GM21528 (cell line): ENCODE data around the gene PTPN3.

Source experiments
- ATAC-seq: cut with Tn5 transposase; IDR thresholded peaks from one replicate; pipeline ENCODE4 v1.9.1; 2021; ENCODE audit warnings: mild to moderate bottlenecking, moderate library complexity; ENCODE audit not compliant: unreplicated experiment, low FRiP score

Gene PTPN3

DNA sequence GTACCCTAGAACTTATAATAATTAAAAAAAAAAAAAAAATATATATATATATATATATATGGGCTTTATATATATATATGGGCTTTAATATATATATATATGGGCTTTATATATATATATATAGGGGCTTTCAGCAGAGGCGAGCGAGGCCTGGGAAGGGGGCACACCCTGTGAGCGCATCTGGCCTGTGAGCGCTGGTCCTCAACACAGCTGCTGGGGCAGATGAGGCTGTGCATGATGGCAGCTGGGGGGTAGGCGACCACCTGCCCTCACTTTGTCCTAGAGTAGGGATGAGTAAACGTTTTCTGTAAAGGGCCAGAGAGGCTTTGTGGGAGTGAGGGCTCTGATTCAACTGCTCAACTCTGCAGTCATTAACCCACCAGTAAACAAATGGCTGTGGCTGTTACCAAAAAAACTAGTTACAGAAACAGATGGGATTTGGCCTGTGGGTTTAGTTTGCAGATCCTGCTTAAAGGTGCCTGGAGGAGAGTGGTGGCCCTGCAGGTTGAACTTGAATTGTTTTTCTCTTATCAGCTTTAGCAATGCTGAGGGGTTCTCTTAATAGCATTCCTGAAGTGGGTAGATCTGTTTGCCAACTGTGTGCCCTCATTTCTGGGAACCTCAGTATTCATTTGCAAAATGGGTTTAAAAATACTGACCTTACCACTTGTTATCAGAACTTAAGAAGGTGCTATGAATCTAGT, 89.2 kb downstream of the PTPN3 start:
- no peak for ATAC-seq

DNA sequence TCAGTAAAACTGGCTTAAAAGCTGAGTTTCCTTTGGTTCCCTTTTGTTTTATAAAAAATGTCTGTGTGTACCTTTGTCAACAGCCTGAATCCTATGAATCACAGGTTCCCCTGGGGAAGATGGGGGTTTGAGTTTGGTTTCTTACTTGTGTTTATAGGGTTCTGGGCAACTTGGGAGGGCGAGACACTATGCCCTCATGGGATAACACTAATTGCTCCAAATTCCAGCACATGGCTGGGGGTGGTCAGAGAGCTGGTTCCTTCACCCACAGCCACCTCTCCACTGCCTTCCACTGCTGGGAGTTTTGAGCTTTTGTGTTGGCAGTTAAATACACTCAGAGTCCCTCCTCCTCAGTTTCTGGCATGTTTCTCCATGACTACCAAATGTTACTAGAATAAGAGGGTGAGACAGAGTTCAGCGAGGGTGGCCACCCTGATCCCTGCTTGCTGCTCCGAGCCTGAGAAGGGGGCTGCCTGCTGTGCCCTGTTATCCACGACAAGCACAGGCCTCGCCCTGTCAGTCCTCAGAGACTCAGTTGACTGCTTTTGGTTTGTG, 94.3 kb downstream of the PTPN3 start:
- no peak for ATAC-seq

- no peak for ATAC-seq
Observed at GRCh38 chr9:109403116-109403515, 95.0 kb downstream of the PTPN3 start.

DNA sequence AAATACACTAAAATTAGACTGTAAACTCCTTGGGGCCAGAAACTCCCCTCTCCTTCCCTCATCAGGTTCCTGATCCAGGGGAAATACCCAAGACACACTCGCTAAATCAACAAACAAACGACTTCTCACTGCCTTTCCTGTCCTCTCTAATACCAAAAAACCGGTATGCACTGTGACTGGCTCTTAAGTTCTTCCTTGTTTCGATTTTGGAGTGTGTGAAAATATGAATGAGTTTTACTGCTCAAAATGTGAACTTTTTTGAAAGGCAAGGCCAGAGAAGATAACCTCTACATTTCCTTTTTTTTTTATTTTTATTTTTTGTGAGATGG, 96.2 kb downstream of the PTPN3 start:
- ATAC-seq: no peak

DNA sequence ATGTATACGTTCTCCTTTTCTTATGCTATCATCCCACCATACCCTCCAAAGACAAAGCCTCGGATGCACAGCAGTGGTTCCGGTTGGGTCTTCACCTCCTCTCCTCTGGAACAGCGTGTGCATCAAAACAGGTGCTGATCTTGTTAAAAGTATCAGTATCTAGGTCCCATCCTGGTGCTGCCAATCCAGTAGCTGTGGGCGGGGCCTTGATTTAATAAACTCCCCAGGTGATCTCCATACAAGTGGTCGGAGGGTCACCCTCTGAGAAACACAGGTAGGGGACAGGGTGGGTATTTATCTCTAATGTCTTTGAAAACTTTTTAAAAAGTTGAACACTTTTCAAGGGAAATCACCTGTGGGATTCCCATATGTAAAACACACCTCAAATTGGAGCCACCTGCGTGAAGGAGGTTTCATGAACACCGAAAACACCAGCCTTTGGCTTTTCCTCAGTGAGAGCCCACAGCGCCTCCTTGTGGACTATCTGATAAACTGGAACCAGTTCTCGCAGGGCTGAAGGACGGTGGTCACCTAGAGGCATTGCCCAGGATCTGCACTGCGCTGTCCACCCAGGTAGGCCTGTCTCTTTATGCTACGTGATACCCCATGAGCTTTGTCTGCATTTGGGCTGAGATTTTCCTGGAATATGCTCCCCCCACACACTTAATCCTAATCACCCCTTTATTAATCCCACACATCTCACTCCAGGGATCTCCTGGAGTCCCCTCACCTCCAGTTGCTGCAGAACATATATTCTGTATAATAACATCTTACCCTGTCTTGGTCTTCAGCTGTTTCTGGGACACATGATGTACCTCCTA, 96.7 kb downstream of the PTPN3 start:
- no peak for ATAC-seq

DNA sequence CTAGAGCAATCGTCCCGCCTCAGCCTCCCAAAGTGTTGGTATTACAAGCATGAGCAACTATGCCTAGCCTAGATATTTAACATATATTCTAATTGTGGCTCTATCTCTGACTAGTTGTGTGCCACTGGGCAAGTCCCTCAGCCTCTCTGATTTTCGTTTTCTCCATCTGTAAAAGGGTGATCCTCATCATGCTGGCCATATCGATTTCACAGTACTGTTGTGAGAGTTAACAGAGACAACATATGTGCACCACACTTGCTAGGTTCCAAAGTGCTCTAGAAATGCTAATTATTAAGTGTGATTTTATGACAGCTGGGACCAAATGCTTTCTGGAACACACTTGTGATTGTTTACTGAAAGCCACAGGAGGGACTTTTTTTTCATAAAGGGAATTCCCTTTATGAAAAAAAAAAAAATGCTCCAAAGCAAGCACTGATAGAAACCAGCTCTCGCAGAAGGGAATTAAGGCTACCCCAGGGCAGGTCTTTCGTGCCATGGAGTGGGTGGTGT, 98.8 kb downstream of the PTPN3 start:
- ATAC-seq: peak; percentile 76

GRCh38 chr9:109391176-109391575, 106.9 kb downstream of the PTPN3 start:
- no peak for ATAC-seq

DNA sequence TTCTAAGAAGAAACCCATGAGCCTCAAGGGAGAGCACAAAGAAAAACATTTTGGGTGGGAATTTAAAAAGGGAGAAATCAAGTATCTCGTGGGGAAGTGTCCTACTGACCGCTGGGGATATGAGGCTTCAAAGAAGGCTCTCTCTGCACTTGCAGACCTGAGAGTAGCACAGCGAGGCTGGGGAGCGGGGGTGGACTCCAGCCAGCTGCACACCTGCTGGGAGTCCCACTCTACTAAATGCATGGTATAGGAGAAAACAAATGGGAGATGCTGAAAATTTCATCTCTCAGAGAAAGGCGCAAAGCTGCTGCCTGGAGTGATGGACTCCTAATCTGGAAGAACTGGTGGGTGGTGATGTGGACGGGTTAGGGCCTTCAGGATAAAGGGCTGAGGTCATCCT, 110.3 kb downstream of the PTPN3 start:
- no peak for ATAC-seq

DNA sequence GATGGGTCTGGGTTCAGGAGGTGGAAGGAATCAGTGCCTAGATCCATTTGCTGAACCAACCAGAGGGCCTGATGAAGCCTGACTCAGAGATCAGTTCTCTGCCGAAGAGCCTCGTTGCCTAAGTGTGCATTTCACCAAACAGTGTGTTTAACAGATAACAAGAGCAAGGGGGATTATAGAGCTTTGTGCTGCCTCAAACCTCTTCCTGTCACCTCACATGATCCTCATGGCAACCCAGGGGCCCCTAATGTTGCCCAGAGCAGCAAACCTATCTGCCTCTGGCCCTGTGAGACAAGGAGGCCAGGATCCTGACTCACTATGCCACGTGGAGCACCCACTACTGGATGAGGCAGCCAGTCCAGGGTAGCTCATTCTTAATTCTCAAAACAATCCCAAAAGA, 110.9 kb downstream of the PTPN3 start:
- ATAC-seq: no peak

DNA sequence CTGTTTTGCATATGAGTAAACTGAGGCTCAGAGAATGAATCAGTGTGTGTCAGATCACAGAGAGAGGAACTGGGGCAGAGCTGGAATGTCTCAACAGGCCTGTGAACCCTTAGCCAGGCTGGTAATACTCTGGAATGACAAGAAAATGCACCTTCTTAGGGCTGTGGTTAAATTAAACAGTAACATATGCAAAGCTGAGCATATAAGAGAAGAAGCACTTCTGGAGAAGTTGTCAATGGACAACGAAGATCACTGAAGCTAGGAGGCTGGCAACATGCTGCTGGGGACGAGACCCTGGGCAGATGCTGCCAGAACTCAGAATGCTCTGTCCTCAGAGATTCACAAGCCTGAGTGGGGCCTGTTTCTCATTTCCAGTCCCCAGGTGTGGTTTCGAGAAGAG, 112.6 kb downstream of the PTPN3 start:
- ATAC-seq: no peak

- ATAC-seq: no peak
Observed at GRCh38 chr9:109383947-109384346, 114.2 kb downstream of the PTPN3 start.

DNA sequence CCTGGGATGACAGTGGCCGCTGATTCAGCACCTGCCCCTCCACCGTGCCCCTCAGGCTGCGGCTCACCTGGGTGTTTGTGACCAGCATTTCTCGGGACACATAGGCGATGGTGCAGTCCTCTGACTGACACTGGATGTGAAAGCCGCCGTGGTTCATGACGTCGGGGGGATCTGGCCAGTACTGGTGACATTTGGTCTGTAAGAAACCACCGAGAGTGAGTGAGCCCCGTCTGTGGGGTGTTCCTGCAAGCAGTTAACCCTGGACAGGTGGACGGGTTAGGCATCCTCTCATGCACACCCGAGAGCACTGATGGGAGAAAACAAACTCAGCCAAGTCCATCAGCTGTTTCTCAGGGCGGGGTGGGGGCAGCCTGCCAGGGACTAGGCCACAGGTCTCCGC, 114.8 kb downstream of the PTPN3 start:
- ATAC-seq: no peak

DNA sequence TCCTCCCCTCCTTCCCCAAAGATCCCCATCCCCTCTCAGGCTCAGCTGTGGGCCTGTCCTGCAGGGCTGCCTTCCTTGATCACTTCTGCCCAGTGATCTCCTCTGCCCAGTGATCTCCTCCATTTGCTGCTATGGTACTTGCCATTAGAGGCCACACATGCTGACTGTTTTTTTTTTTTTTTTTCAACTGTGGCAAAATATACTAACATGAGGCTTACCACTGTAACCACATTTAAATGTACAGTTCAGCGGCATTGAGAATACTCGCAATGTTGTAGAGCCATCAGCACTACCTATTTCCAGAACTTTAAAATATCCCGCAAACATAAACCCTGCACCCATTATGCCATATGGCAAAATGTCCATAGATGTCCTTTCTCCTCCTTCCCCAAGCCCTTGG, 115.5 kb downstream of the PTPN3 start:
- ATAC-seq: no peak

GRCh38 chr9:109382182-109382581, 115.9 kb downstream of the PTPN3 start:
- ATAC-seq: no peak

- peak; percentile 56 for ATAC-seq
Observed at GRCh38 chr9:109381011-109381729, 116.9 kb downstream of the PTPN3 start.

DNA sequence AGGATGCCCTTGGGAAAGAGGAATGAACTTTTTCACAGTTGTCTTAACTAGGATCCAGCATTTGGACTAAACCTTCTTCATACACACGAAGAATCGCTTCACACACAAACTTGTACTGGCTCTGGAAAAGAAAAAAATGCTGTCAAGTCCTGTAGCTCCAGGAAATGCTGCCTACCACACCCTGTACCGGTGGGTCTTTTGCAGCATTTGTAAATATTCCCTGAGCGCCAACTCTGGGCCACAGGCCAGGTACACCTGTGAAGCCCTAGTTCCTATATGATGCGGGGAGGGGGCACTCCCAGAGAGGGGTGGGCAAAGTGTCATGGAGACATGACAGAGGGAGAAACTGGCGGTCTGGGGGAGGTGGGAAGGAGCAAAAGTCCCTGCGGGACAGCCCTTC, 118.6 kb downstream of the PTPN3 start:
- ATAC-seq: no peak

- ATAC-seq: no peak
Observed at GRCh38 chr9:109378316-109378715, 119.8 kb downstream of the PTPN3 start.

DNA sequence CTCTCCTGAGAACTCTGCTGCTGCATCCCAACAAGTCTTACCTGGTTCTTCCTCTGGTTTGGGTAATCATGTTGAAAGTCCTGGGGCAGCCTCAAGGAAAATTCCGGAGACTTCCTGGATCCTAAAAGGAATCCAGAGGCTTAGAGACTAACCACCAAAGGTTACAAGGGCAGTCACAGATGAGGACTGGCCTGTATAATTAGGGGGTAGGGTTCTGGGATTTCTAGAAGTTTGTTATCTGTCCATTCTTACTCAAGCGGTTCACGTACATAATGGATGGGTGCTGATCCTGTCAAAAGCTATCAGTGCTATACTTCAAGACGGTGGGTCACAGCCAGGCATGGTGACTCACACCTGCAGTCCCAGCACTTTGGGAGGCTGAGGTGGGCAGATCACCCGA, 125.9 kb downstream of the PTPN3 start:
- no peak for ATAC-seq

DNA sequence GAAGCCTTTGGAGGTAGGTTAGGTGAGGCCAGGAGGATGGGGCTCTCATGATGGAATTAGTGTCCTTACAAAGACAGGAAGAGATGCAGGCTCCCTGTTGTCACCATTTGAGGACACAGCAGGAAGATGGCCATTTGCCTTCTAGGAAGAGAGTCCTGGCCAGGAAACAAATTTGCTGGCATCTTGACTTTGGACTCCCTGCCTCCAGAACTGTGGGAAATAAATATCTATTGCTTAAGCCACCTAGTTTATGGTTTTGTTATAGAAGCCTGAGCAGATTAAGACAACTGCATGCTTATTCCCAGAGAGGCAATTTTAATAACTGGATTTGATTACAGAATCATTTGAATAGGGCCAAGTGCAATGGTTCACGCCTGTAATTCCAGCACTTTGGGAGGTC, 126.7 kb downstream of the PTPN3 start:
- no peak for ATAC-seq

- no peak for ATAC-seq
Observed at GRCh38 chr9:109369285-109369684, 128.8 kb downstream of the PTPN3 start.

DNA sequence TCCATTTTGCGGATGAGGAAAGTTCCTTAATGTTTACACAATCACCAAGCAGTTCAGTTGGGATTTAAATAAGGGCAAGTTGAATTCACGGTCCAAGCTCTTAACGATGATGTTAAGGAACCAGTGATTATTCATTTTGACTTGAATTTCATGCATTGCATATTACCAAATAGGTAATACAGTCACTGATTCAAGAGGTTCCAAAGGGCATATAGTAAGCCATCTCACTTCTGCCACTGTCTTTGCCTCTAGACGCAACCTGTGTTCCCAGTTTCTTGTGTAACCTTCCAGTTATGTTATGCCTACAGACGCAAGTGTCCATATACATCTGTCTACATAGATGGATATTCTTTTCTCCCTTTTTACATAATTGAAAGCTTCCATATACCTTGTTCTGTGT, 137.3 kb downstream of the PTPN3 start:
- ATAC-seq: no peak
